Psoas muscle (tissue), 8 donors: Measurements from ENCODE around the gene ASAP2. TPM values are rescaled to one million over a fixed set of nuclear protein-coding genes. Genes with fewer than 3 reads are reported as not detected.

Experiments
- ATAC-seq, 4 donors: fragments of 200-7000 bp; cut with Tn5 transposase; one replicate each; pipeline ENCODE4 v1.9.1; 2020; ENCODE audit warnings: moderate library complexity in 3 of 4, mild to moderate bottlenecking in 2 of 4
- DNase-seq, 2 donors: peaks; one replicate each; pipeline ENCODE4 v3.0.0-alpha.2; 2020
- H3K27ac ChIP-seq: fragments of 200-600 bp; one replicate; pipeline ENCODE4 v1.8.0; 2022
- H3K27me3 ChIP-seq, 3 donors: fragments of 200-600 bp in 1 of 3; one replicate each; pipeline versions ENCODE4 v1.6.1 to v1.8.0; 2013 to 2022; ENCODE audit warnings: low read length in 2 of 3, mild to moderate bottlenecking in 2 of 3, moderate library complexity in 1 of 3; ENCODE audit not compliant: insufficient read depth in 3 of 3
- H3K36me3 ChIP-seq, 2 donors: fragments of 200-600 bp in 1 of 2; one replicate each; pipeline versions ENCODE4 v1.6.1 to v1.8.0; 2013 to 2022; ENCODE audit warnings: low read depth in 1 of 2, mild to moderate bottlenecking in 1 of 2, moderate library complexity in 1 of 2; ENCODE audit not compliant: insufficient read depth in 1 of 2
- H3K4me1 ChIP-seq: fragments of 200-600 bp; one replicate; pipeline ENCODE4 v1.8.0; 2022
- H3K4me3 ChIP-seq: fragments of 200-600 bp; one replicate; pipeline ENCODE4 v1.8.0; 2022; ENCODE audit warnings: mild to moderate bottlenecking
- H3K9me3 ChIP-seq: fragments of 200-600 bp; one replicate; pipeline ENCODE4 v1.8.0; 2022
- CTCF ChIP-seq: fragments of 200-600 bp; IDR thresholded peaks from one replicate; pipeline ENCODE4 v1.8.0; 2022; ENCODE audit warnings: antibody characterized with exemption
- WGBS, 3 donors: extraction: QIAGEN DNeasy Blood & Tissue Kit; methylation state at CpG; one replicate each; pipeline versions ENCODE4 v1.1.6 to v1.1.7; 2013; 5-methylcytosine and 5-hydroxymethylcytosine counted together
- intact Hi-C, 2 donors: fragments of 100-400 bp; cut with DNase I; formaldehyde crosslinking; loops; one replicate each; pipeline versions ENCODE4 v1.11.0 to v1.14.2; 2022
- polyA plus RNA-seq, 3 donors: library from polyadenylated mRNA; stranded (reverse); fragments of 200-250 nt; gene quantifications; one replicate each; pipeline ENCODE4 v1.2.3, GENCODE V29; 2013
- total RNA-seq, 4 donors: library from RNA; stranded (reverse); fragmentation: NEBNext Ultra II Directional in 2 of 4; extraction: Animal tissue kit (Norgen Biotek cat#: 25700) in 2 of 4; gene quantifications; one replicate each; pipeline versions ENCODE4 v1.2.1 to v1.2.4, GENCODE V29; 2021 to 2023
- donor health status: healthy with polysubstance abuse.
- donor health status: DM: no; HTN: no; CAD: no; lungs with moderate emphysema.
- donor health status: Bipolar disorder and iron deficiency.
- donor health status: healthy.
- donor health status: DM: yes; HTN: yes; CAD: no.
- donor health status: DM: no; HTN: no; CAD: no.
- donor health status: DM: no; HTN: no; CAD: no.
- donor health status: DM: yes; HTN: yes; CAD: no.

Gene ASAP2
- total and polyA plus RNA-seq, 7 donors: 1.6 to 9.0 (median 3.3) TPM

DNA sequence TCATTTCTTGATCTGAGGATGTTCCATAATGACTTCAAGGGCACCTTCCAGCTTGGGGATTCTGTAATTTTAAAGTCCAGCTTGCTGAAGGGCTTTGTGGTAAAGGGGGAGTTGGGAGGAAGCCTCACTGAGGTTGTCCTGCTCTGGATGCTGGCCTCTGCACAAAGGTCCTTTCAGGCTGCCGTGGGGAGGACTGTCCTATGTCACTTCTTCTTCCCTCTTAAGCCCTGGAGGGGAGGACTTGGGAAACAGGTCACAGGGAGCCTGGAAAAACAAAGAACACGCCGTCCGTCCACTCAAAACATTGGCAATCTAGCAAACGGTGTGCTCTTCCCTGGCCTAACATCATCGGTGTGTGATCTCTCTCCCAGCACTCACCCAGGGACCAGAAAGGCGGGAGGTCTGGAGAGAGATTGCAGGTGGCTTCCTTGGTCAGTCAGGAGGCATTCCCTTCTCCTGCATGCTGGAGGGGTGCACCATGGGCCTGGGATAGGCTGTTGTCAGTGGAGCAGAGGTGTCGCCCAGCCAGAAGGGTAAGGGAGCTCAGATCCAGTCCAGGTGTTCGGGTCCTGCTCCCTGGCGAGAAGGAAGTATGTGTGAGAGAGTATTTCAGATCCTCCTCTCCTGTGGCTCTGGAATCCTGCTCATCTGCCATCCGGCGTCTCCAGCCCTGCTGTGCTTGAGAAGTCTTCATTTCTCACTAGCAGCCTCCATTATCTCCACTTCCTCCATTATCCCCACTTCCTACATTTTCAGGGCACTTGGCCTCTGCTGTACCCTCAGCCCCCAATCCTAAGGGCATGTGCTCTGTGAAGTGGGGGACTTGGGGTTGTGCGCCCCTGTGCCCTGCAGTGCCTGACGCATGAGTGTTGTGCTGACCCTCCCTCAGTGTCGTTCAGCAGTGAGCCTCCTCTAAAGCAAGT is 20.1 kb downstream of the ASAP2 start:
- no peak for TF ChIP-seq CTCF
- no peak for DNase-seq
- no peak overlapping the region for H3K4me3 ChIP-seq
- H3K4me1 ChIP-seq: no peaks in the 10 kb centered on the region
- ATAC-seq: no peak
- intact Hi-C loops: no loop called here
- no peaks in the 10 kb centered on the region for H3K9me3 ChIP-seq
- 72 to 75% (median 72%) methylated on average over 13 to 15 of the region's 15 CpGs for WGBS, 3 donors
- H3K36me3 ChIP-seq: no peaks in the 10 kb centered on the region
- no peak overlapping the region for H3K27ac ChIP-seq
- peaks cover 0 to 2% (median 0%) of the 10 kb centered on the region in 3 donors for H3K27me3 ChIP-seq

GRCh38 chr2:9228088-9228751 is 21.6 kb downstream of the ASAP2 start:
- Histone ChIP-seq H3K4me1 (peaks cover 8% of the 10 kb centered on the region), H3K9me3 (no peaks in the 10 kb centered on the region), H3K27me3 (peaks cover 0 to 2% (median 0%) of the 10 kb centered on the region in 3 donors), H3K4me3 (no peak overlapping the region), H3K36me3 (no peaks in the 10 kb centered on the region), H3K27ac (no peak overlapping the region)
- TF ChIP-seq CTCF: no peak
- ATAC-seq: no peak
- intact Hi-C loops: no loop called here
- WGBS, 3 donors: 84 to 90% (median 84%) methylated on average over 4 of the region's 4 CpGs
- no peak for DNase-seq

- H3K27ac ChIP-seq: no peak overlapping the region
- ATAC-seq: no peak
- 86% methylated on average over 15 of the region's 15 CpGs for WGBS, 3 donors
- H3K4me1 ChIP-seq: peaks cover 8% of the 10 kb centered on the region
- no peak for DNase-seq
- intact Hi-C loops: no loop called here
- H3K4me3 ChIP-seq: no peak overlapping the region
- H3K27me3 ChIP-seq: peaks cover 0 to 2% (median 0%) of the 10 kb centered on the region in 3 donors
- no peak for TF ChIP-seq CTCF
- no peaks in the 10 kb centered on the region for H3K36me3 ChIP-seq
- H3K9me3 ChIP-seq: no peaks in the 10 kb centered on the region
Observed at GRCh38 chr2:9228781-9229469, 22.3 kb downstream of the ASAP2 start.

GRCh38 chr2:9229470-9229820 is 22.8 kb downstream of the ASAP2 start:
- no peak overlapping the region for H3K4me3 ChIP-seq
- no peaks in the 10 kb centered on the region for H3K36me3 ChIP-seq
- ATAC-seq (no peak), DNase-seq (no peak)
- intact Hi-C loops: no loop called here
- no peak overlapping the region for H3K27ac ChIP-seq
- peaks cover 8% of the 10 kb centered on the region for H3K4me1 ChIP-seq
- no peak for TF ChIP-seq CTCF
- no peaks in the 10 kb centered on the region for H3K9me3 ChIP-seq
- peaks cover 0 to 2% (median 0%) of the 10 kb centered on the region in 3 donors for H3K27me3 ChIP-seq
- 66 to 77% (median 67%) methylated on average over 6 of the region's 6 CpGs for WGBS, 3 donors
